ENCODE results near the gene OR8S1. TPM values are rescaled to one million over a fixed set of nuclear protein-coding genes. Genes with fewer than 3 reads are reported as not detected.
"Not testable (repeated sequence)": the region's sequence is repeated elsewhere in the genome, so short reads cannot be mapped to it uniquely, and the experiment has no call there.

OR8S1 gene
- total and polyA plus RNA-seq, 2 donors (not counting 3 experiments of a cell fraction or from before 2014, with no cell fraction given): not detected

DNA sequence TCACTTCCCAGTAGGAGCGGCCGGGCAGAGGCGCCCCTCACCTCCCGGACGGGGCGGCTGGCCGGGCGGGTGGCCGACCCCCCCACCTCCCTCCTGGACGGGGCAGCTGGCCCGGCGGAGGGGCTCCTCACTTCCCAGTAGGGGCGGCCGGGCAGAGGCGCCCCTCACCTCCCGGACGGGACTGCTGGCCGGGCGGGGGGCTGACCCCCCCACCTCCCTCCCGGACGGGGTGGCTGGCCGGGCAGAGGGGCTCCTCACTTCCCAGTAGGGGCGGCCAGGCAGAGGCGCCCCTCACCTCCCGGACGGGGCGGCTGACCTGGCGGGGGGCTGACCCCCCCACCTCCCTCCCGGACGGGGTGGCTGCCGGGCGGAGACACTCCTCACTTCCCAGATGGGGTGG is 25.2 kb upstream of the OR8S1 start:
- H3K9me1 ChIP-seq (replicated peaks; ENCODE audit: control insufficient read depth, extremely low read depth, insufficient read depth, low read length); POLR2A ChIA-PET; dilution Hi-C loops (cut with MboI; ENCODE audit: extremely low pct_ligation_motif_present, low sequenced_read_pairs); H3K79me2 ChIP-seq (ENCODE audit: control insufficient read depth, insufficient read depth, low read length); H4K20me1 ChIP-seq (replicated peaks; ENCODE audit: control insufficient read depth, extremely low read depth, insufficient read depth, low read length); intact Hi-C loops (cut with micrococcal nuclease); H3K36me3 ChIP-seq (ENCODE audit: control insufficient read depth in 2 of 2, extremely low read depth in 1 of 2, insufficient read depth in 2 of 2, low read length in 2 of 2); H3K9me3 ChIP-seq (replicated peaks; ENCODE audit: control insufficient read depth, insufficient read depth, low read length); BruUV-seq (replicated peaks); DNase-seq (ENCODE audit: low read depth, low spot score); H2AFZ ChIP-seq (ENCODE audit: low read depth, low read length); H3K27ac ChIP-seq (ENCODE audit: insufficient read depth, low read depth, low read length); FAIRE-seq; H3K4me3 ChIP-seq (replicated peaks in 1 of 3; ENCODE audit: insufficient read depth in 1 of 3, low read depth in 1 of 3, low read length in 3 of 3); H3K4me1 ChIP-seq (ENCODE audit: control insufficient read depth, extremely low read depth, insufficient read depth, low read length); H3K4me2 ChIP-seq (ENCODE audit: insufficient read depth, low read length); H3K9ac ChIP-seq (replicated peaks; ENCODE audit: extremely low read depth, insufficient read depth, low read length); CTCF ChIA-PET: not testable (repeated sequence)
- H3K27me3 ChIP-seq (ENCODE audit: control insufficient read depth in 2 of 2, insufficient read depth in 2 of 2, low read length in 2 of 2): peaks cover 0 to 12% of the 10 kb centered on the region in 2 experiments

DNA sequence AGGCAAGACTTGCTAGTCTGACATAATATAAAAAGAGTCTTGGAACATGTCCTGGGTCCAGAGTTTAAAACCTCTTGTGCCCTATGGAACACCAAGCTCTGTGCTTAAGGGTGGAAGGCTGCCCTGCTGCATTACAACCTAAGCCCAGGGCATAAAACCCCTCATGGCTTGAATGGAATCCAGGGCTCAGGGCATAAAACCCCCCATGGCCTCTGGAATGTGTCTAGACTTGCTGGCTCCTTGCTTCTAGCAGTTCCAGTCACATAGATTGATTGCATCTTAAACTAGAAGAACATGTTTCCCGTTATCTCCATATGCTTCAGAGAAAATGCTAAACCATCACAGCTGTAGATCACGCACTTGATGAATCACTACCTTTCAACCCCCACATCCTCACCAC is 18.6 kb upstream of the OR8S1 start:
- CTCF ChIA-PET: interaction anchor here (0.7 kb wide), 1 partner anchor 21 kb away, joined by 3 read pairs; no protein-coding TSS in a partner anchor
- H3K27ac ChIP-seq (ENCODE audit: insufficient read depth, low read depth, low read length); POLR2A ChIA-PET; H3K4me1 ChIP-seq (ENCODE audit: control insufficient read depth, extremely low read depth, insufficient read depth, low read length); H3K4me2 ChIP-seq (ENCODE audit: insufficient read depth, low read length); H4K20me1 ChIP-seq (replicated peaks; ENCODE audit: control insufficient read depth, extremely low read depth, insufficient read depth, low read length); H2AFZ ChIP-seq (ENCODE audit: low read depth, low read length); DNase-seq (ENCODE audit: low read depth, low spot score); H3K4me3 ChIP-seq (replicated peaks in 1 of 3; ENCODE audit: insufficient read depth in 1 of 3, low read depth in 1 of 3, low read length in 3 of 3); H3K79me2 ChIP-seq (ENCODE audit: control insufficient read depth, insufficient read depth, low read length); BruUV-seq (replicated peaks); H3K9ac ChIP-seq (replicated peaks; ENCODE audit: extremely low read depth, insufficient read depth, low read length); H3K9me3 ChIP-seq (replicated peaks; ENCODE audit: control insufficient read depth, insufficient read depth, low read length); H3K9me1 ChIP-seq (replicated peaks; ENCODE audit: control insufficient read depth, extremely low read depth, insufficient read depth, low read length); FAIRE-seq; intact Hi-C loops (cut with micrococcal nuclease); dilution Hi-C loops (cut with MboI; ENCODE audit: extremely low pct_ligation_motif_present, low sequenced_read_pairs); H3K36me3 ChIP-seq (ENCODE audit: control insufficient read depth in 2 of 2, extremely low read depth in 1 of 2, insufficient read depth in 2 of 2, low read length in 2 of 2): not testable (repeated sequence)
- H3K27me3 ChIP-seq (ENCODE audit: control insufficient read depth in 2 of 2, insufficient read depth in 2 of 2, low read length in 2 of 2): peaks cover 5 to 11% of the 10 kb centered on the region in 2 experiments

DNA sequence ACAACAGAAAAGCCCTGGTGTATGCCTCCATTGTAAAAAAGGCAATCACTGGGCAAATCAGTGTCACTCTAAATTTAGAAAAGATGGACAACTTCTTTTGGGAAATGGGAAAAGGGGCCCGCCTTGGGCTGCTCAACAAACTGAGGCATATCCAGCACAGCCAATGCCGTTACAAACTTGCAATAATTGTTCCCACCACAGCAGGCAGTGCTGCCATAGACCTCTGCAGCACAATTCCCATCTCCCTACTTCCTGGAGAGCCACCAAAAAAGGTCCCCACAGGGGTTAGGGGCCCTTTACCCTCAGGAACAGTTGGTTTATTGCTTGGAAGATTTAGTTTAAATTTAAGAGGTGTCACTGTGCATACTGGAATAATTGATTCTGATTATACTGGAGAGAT is 16.4 kb upstream of the OR8S1 start:
- dilution Hi-C loops (cut with MboI; ENCODE audit: extremely low pct_ligation_motif_present, low sequenced_read_pairs) (no loop called here), intact Hi-C loops (cut with micrococcal nuclease) (no loop called here)
- ChIA-PET CTCF (no interaction called here), POLR2A (no interaction called here)
- no TSS peak for BruUV-seq (replicated peaks)
- Histone ChIP-seq H3K9me1 (replicated peaks; ENCODE audit: control insufficient read depth, extremely low read depth, insufficient read depth, low read length) (no peaks in the 10 kb centered on the region), H4K20me1 (replicated peaks; ENCODE audit: control insufficient read depth, extremely low read depth, insufficient read depth, low read length) (no peaks in the 10 kb centered on the region), H3K79me2 (ENCODE audit: control insufficient read depth, insufficient read depth, low read length) (no peaks in the 10 kb centered on the region), H3K4me2 (ENCODE audit: insufficient read depth, low read length) (no peak overlapping the region), H3K4me3 (replicated peaks in 1 of 3; ENCODE audit: insufficient read depth in 1 of 3, low read depth in 1 of 3, low read length in 3 of 3) (no peak overlapping the region), H3K9me3 (replicated peaks; ENCODE audit: control insufficient read depth, insufficient read depth, low read length) (no peaks in the 10 kb centered on the region), H3K27ac (ENCODE audit: insufficient read depth, low read depth, low read length) (no peak overlapping the region), H3K27me3 (ENCODE audit: control insufficient read depth in 2 of 2, insufficient read depth in 2 of 2, low read length in 2 of 2) (peaks cover 5 to 6% of the 10 kb centered on the region in 2 experiments), H3K36me3 (ENCODE audit: control insufficient read depth in 2 of 2, extremely low read depth in 1 of 2, insufficient read depth in 2 of 2, low read length in 2 of 2) (no peaks in the 10 kb centered on the region), H2AFZ (ENCODE audit: low read depth, low read length) (no peak overlapping the region), H3K9ac (replicated peaks; ENCODE audit: extremely low read depth, insufficient read depth, low read length) (no peak overlapping the region), H3K4me1 (ENCODE audit: control insufficient read depth, extremely low read depth, insufficient read depth, low read length) (no peaks in the 10 kb centered on the region)
- DNase-seq (ENCODE audit: low read depth, low spot score) (no peak), FAIRE-seq (no peak)
- TF ChIP-seq POLR2AphosphoS5 (IDR thresholded peaks at IDR 0.05; ENCODE audit: insufficient read depth, low read depth, low read length): no peak
- TF ChIP-seq, protein P1, sequence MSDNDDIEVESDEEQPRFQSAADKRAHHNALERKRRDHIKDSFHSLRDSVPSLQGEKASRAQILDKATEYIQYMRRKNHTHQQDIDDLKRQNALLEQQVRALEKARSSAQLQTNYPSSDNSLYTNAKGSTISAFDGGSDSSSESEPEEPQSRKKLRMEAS (IDR thresholded peaks at IDR 0.05; ENCODE audit: insufficient read depth, insufficient read length): no peak
- no peak for TF ChIP-seq JUN (IDR thresholded peaks at IDR 0.05; ENCODE audit: borderline replicate concordance, insufficient read depth, insufficient read length, low read depth)
- TF ChIP-seq POLR2A (IDR thresholded peaks at IDR 0.05; ENCODE audit: low read depth, low read length): no peak
- no peak for TF ChIP-seq GATA2 (IDR thresholded peaks at IDR 0.05; ENCODE audit: insufficient read depth, insufficient read length, low read depth, low read length)
- TF ChIP-seq MYC (IDR thresholded peaks at IDR 0.05; ENCODE audit: low read depth, low read length): no peak
- TF ChIP-seq EZH2 (IDR thresholded peaks at IDR 0.05; ENCODE audit: borderline replicate concordance, low read depth, low read length, severe bottlenecking): no peak
- TF ChIP-seq, protein P2, sequence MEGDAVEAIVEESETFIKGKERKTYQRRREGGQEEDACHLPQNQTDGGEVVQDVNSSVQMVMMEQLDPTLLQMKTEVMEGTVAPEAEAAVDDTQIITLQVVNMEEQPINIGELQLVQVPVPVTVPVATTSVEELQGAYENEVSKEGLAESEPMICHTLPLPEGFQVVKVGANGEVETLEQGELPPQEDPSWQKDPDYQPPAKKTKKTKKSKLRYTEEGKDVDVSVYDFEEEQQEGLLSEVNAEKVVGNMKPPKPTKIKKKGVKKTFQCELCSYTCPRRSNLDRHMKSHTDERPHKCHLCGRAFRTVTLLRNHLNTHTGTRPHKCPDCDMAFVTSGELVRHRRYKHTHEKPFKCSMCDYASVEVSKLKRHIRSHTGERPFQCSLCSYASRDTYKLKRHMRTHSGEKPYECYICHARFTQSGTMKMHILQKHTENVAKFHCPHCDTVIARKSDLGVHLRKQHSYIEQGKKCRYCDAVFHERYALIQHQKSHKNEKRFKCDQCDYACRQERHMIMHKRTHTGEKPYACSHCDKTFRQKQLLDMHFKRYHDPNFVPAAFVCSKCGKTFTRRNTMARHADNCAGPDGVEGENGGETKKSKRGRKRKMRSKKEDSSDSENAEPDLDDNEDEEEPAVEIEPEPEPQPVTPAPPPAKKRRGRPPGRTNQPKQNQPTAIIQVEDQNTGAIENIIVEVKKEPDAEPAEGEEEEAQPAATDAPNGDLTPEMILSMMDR (IDR thresholded peaks at IDR 0.05; ENCODE audit: extremely low read depth in 1 of 2, insufficient read depth in 1 of 2, low read depth in 1 of 2, low read length in 2 of 2): no peak
- no peak for TF ChIP-seq FOS (IDR thresholded peaks at IDR 0.05; ENCODE audit: borderline replicate concordance, insufficient read depth, low read length)
